GM12891 (cell line): Measurements from ENCODE around the gene ARHGAP24.

Source experiments
- DNase-seq: peaks from one replicate; pipeline ENCODE4 v3.0.0; 2011; ENCODE audit warnings: low spot score; ENCODE audit not compliant: insufficient read length
- FAIRE-seq: peaks from 2 replicates; lab custom pipeline; 2011; peaks lifted over from hg19 to GRCh38; lab: Jason Lieb, UNC
- PAX5 ChIP-seq: IDR thresholded peaks from 2 replicates; pipeline ENCODE4 v1.6.1; 2011; ENCODE audit warnings: low read length, moderate library complexity, mild to moderate bottlenecking; ENCODE audit not compliant: insufficient read depth, severe bottlenecking
- POLR2A ChIP-seq: IDR thresholded peaks from 2 replicates; pipeline ENCODE4 v1.6.1; 2011; ENCODE audit warnings: low read depth, low read length, control low read depth
- POLR2AphosphoS5 ChIP-seq: IDR thresholded peaks from 2 replicates; pipeline ENCODE4 v1.6.1; 2011; ENCODE audit warnings: low read depth, low read length, control low read depth
- POU2F2 ChIP-seq: IDR thresholded peaks from 2 replicates; pipeline ENCODE4 v1.6.1; 2011; ENCODE audit warnings: low read depth, mild to moderate bottlenecking, control low read depth, low read length, moderate library complexity
- SPI1 ChIP-seq: IDR thresholded peaks from 2 replicates; pipeline ENCODE4 v1.6.1; 2011; ENCODE audit warnings: low read depth, low read length, control low read depth
- TAF1 ChIP-seq: IDR thresholded peaks from 2 replicates; pipeline ENCODE4 v1.6.1; 2011; ENCODE audit warnings: low read depth, low read length, control low read depth

ARHGAP24 gene

GRCh38 chr4:85870298-85871083 is 395.5 kb downstream of the ARHGAP24 start:
- FAIRE-seq (no peak), DNase-seq (no peak)
- no peak for TF ChIP-seq POLR2A
- TF ChIP-seq PAX5, result no peak
- no peak for TF ChIP-seq POU2F2
- no peak for TF ChIP-seq SPI1
- TF ChIP-seq POLR2AphosphoS5, result no peak
- TF ChIP-seq TAF1, result no peak

GRCh38 chr4:85873566-85873965 is 398.6 kb downstream of the ARHGAP24 start:
- FAIRE-seq (no peak), DNase-seq (no peak)
- TF ChIP-seq POLR2A (no peak), SPI1 (no peak), POU2F2 (no peak), TAF1 (no peak), POLR2AphosphoS5 (no peak)

- TF ChIP-seq SPI1, result no peak
- TF ChIP-seq POLR2AphosphoS5, result no peak
- TF ChIP-seq PAX5, result no peak
- no peak for TF ChIP-seq POLR2A
- no peak for TF ChIP-seq POU2F2
- no peak for TF ChIP-seq TAF1
- no peak for FAIRE-seq
- DNase-seq, result no peak
Measured at GRCh38 chr4:85879518-85879917, 404.6 kb downstream of the ARHGAP24 start.

DNA sequence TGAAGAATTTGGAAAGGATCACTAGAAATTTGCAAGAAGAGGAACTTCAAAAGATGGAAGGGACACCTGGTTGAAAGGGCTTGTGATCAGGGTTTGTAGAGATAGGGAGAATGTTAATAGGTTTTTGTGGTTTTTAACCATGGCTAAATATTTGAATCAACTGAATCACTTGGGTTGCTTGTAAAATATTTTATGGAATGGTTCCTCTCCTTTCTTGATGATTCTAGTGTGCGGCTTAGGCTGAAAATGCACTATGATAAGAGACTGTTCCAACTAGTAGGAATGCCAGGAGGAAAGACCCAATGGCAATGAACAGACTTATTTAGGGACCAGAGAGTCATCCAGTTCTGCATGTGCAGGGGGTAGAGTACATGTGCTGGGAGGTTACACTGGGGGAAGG is 408.2 kb downstream of the ARHGAP24 start:
- DNase-seq (no peak), FAIRE-seq (no peak)
- TF ChIP-seq SPI1, result no peak
- no peak for TF ChIP-seq POLR2A
- TF ChIP-seq POLR2AphosphoS5, result no peak
- no peak for TF ChIP-seq POU2F2
- TF ChIP-seq PAX5, result no peak

DNA sequence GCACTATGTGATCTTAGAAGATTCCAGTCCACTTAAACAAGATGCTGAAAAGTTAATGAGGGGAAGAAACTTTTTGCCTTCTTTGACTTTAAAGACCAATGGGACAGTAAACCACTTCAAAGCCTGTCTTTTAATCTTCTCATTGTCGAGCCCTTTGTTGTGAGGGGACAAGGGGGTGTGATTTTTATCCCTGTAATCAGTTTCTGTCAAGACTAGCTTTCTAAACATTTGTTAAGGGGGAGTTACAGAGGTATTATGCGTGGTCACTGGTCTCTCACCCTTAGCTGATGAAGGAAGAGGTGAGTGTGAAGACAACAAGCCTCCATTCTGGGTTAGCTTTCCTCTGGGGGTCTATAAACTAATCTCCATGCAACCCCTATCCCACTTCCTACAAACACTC is 409.3 kb downstream of the ARHGAP24 start:
- TF ChIP-seq POU2F2 (no peak), SPI1 (no peak), POLR2A (no peak), POLR2AphosphoS5 (no peak), PAX5 (no peak), TAF1 (no peak)
- DNase-seq, result no peak
- FAIRE-seq, result no peak

DNA sequence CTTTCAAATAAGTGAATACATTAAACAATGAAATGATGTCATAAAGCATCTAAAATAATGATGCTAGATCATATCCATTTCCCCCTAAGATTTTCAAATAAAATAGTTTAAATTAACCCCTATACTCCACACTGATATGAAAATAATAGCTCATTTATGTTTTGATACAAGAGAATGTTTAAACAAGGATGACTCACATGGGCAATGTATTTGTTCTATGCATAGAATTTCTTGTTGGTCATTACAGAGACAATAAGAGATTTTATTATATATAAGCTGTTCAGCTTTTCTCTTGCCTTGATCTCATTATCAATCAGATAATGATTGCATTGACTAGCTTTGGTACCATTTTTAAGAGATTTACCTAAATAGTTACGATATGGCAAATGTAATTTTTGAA is 411.7 kb downstream of the ARHGAP24 start:
- no peak for FAIRE-seq

DNA sequence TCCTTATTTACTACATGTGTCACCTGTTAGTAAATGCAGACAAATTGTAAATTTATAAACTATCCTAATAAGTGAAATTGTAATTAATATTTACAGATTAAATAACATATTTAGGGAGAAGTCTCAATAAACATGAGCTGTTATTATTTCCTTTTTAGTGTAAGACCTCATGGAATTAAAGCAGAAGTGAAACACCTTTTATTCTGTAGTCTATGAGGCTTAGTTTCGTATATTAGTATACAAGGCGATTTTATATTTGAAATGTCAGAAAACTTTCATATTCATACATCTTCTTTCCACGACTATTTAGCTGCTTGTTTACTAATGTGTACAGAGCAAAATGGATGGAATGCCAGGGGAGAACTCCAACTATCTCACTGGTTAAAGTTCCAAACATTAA is 414.4 kb downstream of the ARHGAP24 start:
- DNase-seq, result no peak
- no peak for TF ChIP-seq POU2F2
- no peak for TF ChIP-seq POLR2A
- peak; percentile 3; the same call in 1 of the 2 replicates for TF ChIP-seq SPI1
- TF ChIP-seq TAF1, result no peak
- no peak for TF ChIP-seq POLR2AphosphoS5
- no peak for TF ChIP-seq PAX5
- FAIRE-seq, result no peak

More for the DNA sequence above, 411.7 kb downstream of the ARHGAP24 start:
- no peak for DNase-seq
- no peak for TF ChIP-seq PAX5
- no peak for TF ChIP-seq POU2F2
- no peak for TF ChIP-seq POLR2A
- TF ChIP-seq POLR2AphosphoS5, result no peak
- no peak for TF ChIP-seq TAF1
- no peak for TF ChIP-seq SPI1

DNA sequence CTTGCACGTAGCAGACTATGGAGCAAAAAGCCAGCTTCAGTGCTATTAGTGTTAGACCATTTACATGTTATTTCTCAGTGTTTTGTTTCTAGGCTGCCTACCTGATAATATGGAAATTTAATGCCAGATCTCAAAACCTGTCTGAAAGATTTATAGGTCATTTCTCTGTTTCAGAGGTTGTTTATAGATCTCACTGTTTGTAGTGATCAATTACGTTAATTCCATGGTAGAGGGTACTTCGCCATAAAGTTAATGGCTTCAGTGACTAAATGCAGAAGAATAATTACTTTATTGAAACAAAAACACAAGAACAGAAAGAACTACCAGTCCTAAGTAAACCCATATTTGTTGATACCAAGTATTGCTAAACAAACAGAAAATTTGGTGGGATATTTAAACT is 420.8 kb downstream of the ARHGAP24 start:
- FAIRE-seq (no peak), DNase-seq (no peak)
- TF ChIP-seq SPI1, result no peak
- no peak for TF ChIP-seq POLR2A
- no peak for TF ChIP-seq POLR2AphosphoS5
- TF ChIP-seq POU2F2, result no peak
- TF ChIP-seq PAX5, result no peak
- no peak for TF ChIP-seq TAF1

GRCh38 chr4:85898231-85898630 is 423.3 kb downstream of the ARHGAP24 start:
- TF ChIP-seq POLR2A (no peak), TAF1 (no peak), PAX5 (no peak), POU2F2 (no peak), SPI1 (no peak), POLR2AphosphoS5 (no peak)
- FAIRE-seq (no peak), DNase-seq (no peak)
